GM19035 (cell line): Measurements from ENCODE around the gene CRK.
A peak's percentile ranks its signal among the peaks of the same experiment; 100 is the strongest.

Experiments
- ATAC-seq: cut with Tn5 transposase; IDR thresholded peaks from one replicate; pipeline ENCODE4 v1.9.1; 2021; ENCODE audit not compliant: unreplicated experiment

CRK gene

GRCh38 chr17:1486802-1487695 is 31.0 kb upstream of the CRK start:
- no peak for ATAC-seq

GRCh38 chr17:1485423-1486376 is 29.7 kb upstream of the CRK start:
- ATAC-seq, result peak; percentile 34

GRCh38 chr17:1484676-1485422 is 28.8 kb upstream of the CRK start:
- ATAC-seq, result peak; percentile 38

GRCh38 chr17:1484060-1484535 is 28.1 kb upstream of the CRK start:
- ATAC-seq, result no peak

- no peak for ATAC-seq
Measured at GRCh38 chr17:1482680-1483079, 26.6 kb upstream of the CRK start.

GRCh38 chr17:1481736-1482135 is 25.7 kb upstream of the CRK start:
- ATAC-seq, result no peak

- ATAC-seq, result no peak
Measured at GRCh38 chr17:1480747-1481465, 24.9 kb upstream of the CRK start.

GRCh38 chr17:1478418-1478817 is 22.4 kb upstream of the CRK start:
- no peak for ATAC-seq

GRCh38 chr17:1475321-1475854 is 19.4 kb upstream of the CRK start:
- no peak for ATAC-seq

GRCh38 chr17:1474402-1475189 is 18.6 kb upstream of the CRK start:
- ATAC-seq, result peak; percentile 74

- no peak for ATAC-seq
Measured at GRCh38 chr17:1473841-1474240, 17.8 kb upstream of the CRK start.

GRCh38 chr17:1473170-1473569 is 17.1 kb upstream of the CRK start:
- ATAC-seq, result no peak

- no peak for ATAC-seq
Measured at GRCh38 chr17:1471911-1472821, 16.1 kb upstream of the CRK start.

GRCh38 chr17:1471490-1471889 is 15.5 kb upstream of the CRK start:
- no peak for ATAC-seq

GRCh38 chr17:1470755-1471462 is 14.9 kb upstream of the CRK start:
- no peak for ATAC-seq

- no peak for ATAC-seq
Measured at GRCh38 chr17:1470071-1470754, 14.2 kb upstream of the CRK start.
